AG04449 (cell line): ENCODE data around the gene ZNF217.
"Not testable (repeated sequence)": the region's sequence is repeated elsewhere in the genome, so short reads cannot be mapped to it uniquely, and the experiment has no call there.

Experiments used
- CTCF ChIA-PET: fragments of 350-600 bp; formaldehyde crosslinking; extraction: SDS; loops from one replicate; lab custom pipeline; 2021; ENCODE audit warnings: antibody characterized with exemption; lab: Yijun Ruan, JAX
- POLR2A ChIA-PET: fragments of 400-600, 350-600 bp; formaldehyde crosslinking; extraction: SDS; loops from one replicate; lab custom pipeline; 2020; ENCODE audit warnings: antibody characterized with exemption, inconsistent platforms; lab: Yijun Ruan, JAX
- DNase-seq: peaks from one replicate; pipeline ENCODE4 v3.0.0-alpha.2; 2010; ENCODE audit warnings: low read depth, low spot score
- H3K4me3 ChIP-seq: 2 replicates; pipeline ENCODE4 v1.5.1; 2011; ENCODE audit warnings: low read depth, mild to moderate bottlenecking, control low read depth, low read length
- CTCF ChIP-seq: IDR thresholded peaks from one replicate; pipeline ENCODE4 v1.5.1; 2011; ENCODE audit warnings: mild to moderate bottlenecking, moderate library complexity, low read length, control low read depth, inconsistent platforms; ENCODE audit not compliant: insufficient read depth; ENCODE audit errors: missing control alignments

ZNF217 gene

GRCh38 chr20:53597030-53597482 lies 3.4 kb upstream of the ZNF217 start:
- CTCF ChIA-PET = interaction anchor here (0.9 to 2.6 kb wide), 2 partner anchors 318 to 464 kb away, joined by 4 to 9 read pairs; no protein-coding TSS in a partner anchor
- POLR2A ChIA-PET = no interaction called here

GRCh38 chr20:53596189-53597001 lies 2.8 kb upstream of the ZNF217 start:
- H3K4me3 ChIP-seq, DNase-seq, POLR2A ChIA-PET: not testable (repeated sequence)
- CTCF ChIA-PET = interaction anchor here (0.6 to 2.6 kb wide), 3 partner anchors 22 to 465 kb away, joined by 3 to 9 read pairs (median 4); no protein-coding TSS in a partner anchor

More at GRCh38 chr20:53597030-53597482, 3.4 kb upstream of the ZNF217 start:
- no peak overlapping the region for H3K4me3 ChIP-seq
- DNase-seq = no peak
- no peak for TF ChIP-seq CTCF

GRCh38 chr20:53595742-53596141 lies 2.1 kb upstream of the ZNF217 start:
- not testable (repeated sequence) for H3K4me3 ChIP-seq, DNase-seq
- ChIA-PET CTCF (interaction anchor here (0.6 to 2.6 kb wide), 2 partner anchors 22 to 320 kb away, joined by 3 to 9 read pairs; no protein-coding TSS in a partner anchor), POLR2A (interaction anchor here (1.7 kb wide), 1 partner anchor 304 kb away, joined by 5 read pairs; no protein-coding TSS in a partner anchor)

GRCh38 chr20:53595018-53595378 lies 1.4 kb upstream of the ZNF217 start:
- POLR2A ChIA-PET = interaction anchor here (1.6 to 1.7 kb wide), 2 partner anchors 304 to 345 kb away, joined by 5 to 6 read pairs; no protein-coding TSS in a partner anchor
- peak overlapping the region; percentile 69 for H3K4me3 ChIP-seq
- DNase-seq = no peak
- TF ChIP-seq CTCF = no peak
- CTCF ChIA-PET = interaction anchor here (0.6 to 2.6 kb wide), 3 partner anchors 252 to 344 kb away, joined by 4 to 11 read pairs (median 9); no protein-coding TSS in a partner anchor

- DNase-seq = no peak
- peak overlapping the region; percentile 72 for H3K4me3 ChIP-seq
- ChIA-PET POLR2A (interaction anchor here (0.6 to 1.7 kb wide), 12 partner anchors 62 to 345 kb away, joined by 3 to 12 read pairs (median 4); no protein-coding TSS in a partner anchor), CTCF (interaction anchor here (0.8 to 2.6 kb wide), 4 partner anchors 170 to 347 kb away, joined by 3 to 11 read pairs (median 6); no protein-coding TSS in a partner anchor)
- TF ChIP-seq CTCF = peak; percentile 9
Observed at GRCh38 chr20:53594068-53595017, 704 bp upstream of the ZNF217 start.

- TF ChIP-seq CTCF = no peak
- POLR2A ChIA-PET = interaction anchor here (1.0 to 1.5 kb wide), 5 partner anchors 64 to 181 kb away, joined by 4 to 12 read pairs (median 5); no protein-coding TSS in a partner anchor
Observed at GRCh38 chr20:53592992-53593465, 610 bp downstream of the ZNF217 start.

GRCh38 chr20:53592454-53592991 lies 1.1 kb downstream of the ZNF217 start:
- DNase-seq, CTCF ChIA-PET: not testable (repeated sequence)
- H3K4me3 ChIP-seq = peak overlapping the region; percentile 72
- POLR2A ChIA-PET = interaction anchor here (1.0 kb wide), 2 partner anchors 65 to 116 kb away, joined by 5 to 6 read pairs; no protein-coding TSS in a partner anchor

More at GRCh38 chr20:53592992-53593465, 610 bp downstream of the ZNF217 start:
- peak overlapping the region; percentile 72 for H3K4me3 ChIP-seq
- CTCF ChIA-PET = no interaction called here
- no peak for DNase-seq

- ChIA-PET POLR2A (interaction anchor here (1.0 kb wide), 2 partner anchors 66 to 116 kb away, joined by 5 to 6 read pairs; no protein-coding TSS in a partner anchor), CTCF (interaction anchor here (0.7 kb wide), 1 partner anchor 325 kb away, joined by 3 read pairs; no protein-coding TSS in a partner anchor)
- H3K4me3 ChIP-seq = peak overlapping the region; percentile 72
- not testable (repeated sequence) for DNase-seq
Observed at GRCh38 chr20:53591941-53592441, 1.6 kb downstream of the ZNF217 start.

GRCh38 chr20:53591206-53591741 lies 2.4 kb downstream of the ZNF217 start:
- POLR2A ChIA-PET, DNase-seq: not testable (repeated sequence)
- CTCF ChIA-PET = interaction anchor here (0.7 kb wide), 1 partner anchor 325 kb away, joined by 3 read pairs; no protein-coding TSS in a partner anchor
- peak overlapping the region; percentile 72 for H3K4me3 ChIP-seq
